ENCODE measurements around the gene SOSTDC1.

DNA sequence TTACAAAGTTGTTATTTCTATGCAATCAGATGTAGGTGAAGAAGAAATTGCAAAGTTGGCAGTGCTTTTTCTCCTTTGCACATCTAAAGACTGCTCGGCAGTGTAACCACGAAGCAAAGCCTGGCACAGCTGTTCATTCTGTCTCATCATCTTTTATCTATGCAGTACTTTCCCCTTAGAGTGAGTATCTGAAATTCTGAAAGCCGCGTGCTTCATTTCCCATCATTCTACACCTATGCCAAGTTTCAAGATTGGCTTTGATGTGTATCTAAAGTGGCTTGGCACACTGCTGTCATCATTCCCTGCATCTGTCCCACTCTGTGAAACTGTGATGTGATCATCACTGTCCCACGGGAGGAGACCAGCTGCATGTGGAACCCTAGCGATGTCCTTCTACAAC, 15.2 kb downstream of the SOSTDC1 start:
- TF ChIP-seq, protein P1, sequence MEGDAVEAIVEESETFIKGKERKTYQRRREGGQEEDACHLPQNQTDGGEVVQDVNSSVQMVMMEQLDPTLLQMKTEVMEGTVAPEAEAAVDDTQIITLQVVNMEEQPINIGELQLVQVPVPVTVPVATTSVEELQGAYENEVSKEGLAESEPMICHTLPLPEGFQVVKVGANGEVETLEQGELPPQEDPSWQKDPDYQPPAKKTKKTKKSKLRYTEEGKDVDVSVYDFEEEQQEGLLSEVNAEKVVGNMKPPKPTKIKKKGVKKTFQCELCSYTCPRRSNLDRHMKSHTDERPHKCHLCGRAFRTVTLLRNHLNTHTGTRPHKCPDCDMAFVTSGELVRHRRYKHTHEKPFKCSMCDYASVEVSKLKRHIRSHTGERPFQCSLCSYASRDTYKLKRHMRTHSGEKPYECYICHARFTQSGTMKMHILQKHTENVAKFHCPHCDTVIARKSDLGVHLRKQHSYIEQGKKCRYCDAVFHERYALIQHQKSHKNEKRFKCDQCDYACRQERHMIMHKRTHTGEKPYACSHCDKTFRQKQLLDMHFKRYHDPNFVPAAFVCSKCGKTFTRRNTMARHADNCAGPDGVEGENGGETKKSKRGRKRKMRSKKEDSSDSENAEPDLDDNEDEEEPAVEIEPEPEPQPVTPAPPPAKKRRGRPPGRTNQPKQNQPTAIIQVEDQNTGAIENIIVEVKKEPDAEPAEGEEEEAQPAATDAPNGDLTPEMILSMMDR (IDR thresholded peaks at IDR 0.05) = no peak
- TF ChIP-seq TAF1 (IDR thresholded peaks at IDR 0.05; ENCODE audit: borderline replicate concordance, low read depth, low read length) = no peak

Measured in SK-N-SH (cell line).